ENCODE data around the gene GPC6.
"Not testable (repeated sequence)": the region's sequence is repeated elsewhere in the genome, so short reads cannot be mapped to it uniquely, and the experiment has no call there.

GPC6 gene

GRCh38 chr13:93450761-93451160 is 224.2 kb downstream of the GPC6 start:
- no peak for DNase-seq

GRCh38 chr13:93454676-93455235 is 228.1 kb downstream of the GPC6 start:
- DNase-seq, result not testable (repeated sequence)

GRCh38 chr13:93455861-93456260 is 229.3 kb downstream of the GPC6 start:
- DNase-seq, result no peak

GRCh38 chr13:93460005-93460404 is 233.4 kb downstream of the GPC6 start:
- no peak for DNase-seq

GRCh38 chr13:93462151-93462550 is 235.5 kb downstream of the GPC6 start:
- DNase-seq, result no peak

- DNase-seq, result no peak
Measured at GRCh38 chr13:93466502-93467036, 240.0 kb downstream of the GPC6 start.

- DNase-seq, result no peak
Measured at GRCh38 chr13:93467175-93467574, 240.6 kb downstream of the GPC6 start.

GRCh38 chr13:93468433-93468832 is 241.8 kb downstream of the GPC6 start:
- no peak for DNase-seq

- DNase-seq, result no peak
Measured at GRCh38 chr13:93472296-93472695, 245.7 kb downstream of the GPC6 start.

- DNase-seq, result no peak
Measured at GRCh38 chr13:93472814-93473296, 246.2 kb downstream of the GPC6 start.

- no peak for DNase-seq
Measured at GRCh38 chr13:93473441-93474270, 247.0 kb downstream of the GPC6 start.

GRCh38 chr13:93476175-93476574 is 249.6 kb downstream of the GPC6 start:
- DNase-seq, result no peak

- no peak for DNase-seq
Measured at GRCh38 chr13:93477238-93477637, 250.6 kb downstream of the GPC6 start.

GRCh38 chr13:93480553-93481106 is 254.0 kb downstream of the GPC6 start:
- DNase-seq, result no peak

GRCh38 chr13:93496117-93496516 is 269.5 kb downstream of the GPC6 start:
- DNase-seq, result not testable (repeated sequence)

GRCh38 chr13:93496985-93497673 is 270.5 kb downstream of the GPC6 start:
- no peak for DNase-seq

GRCh38 chr13:93499991-93500390 is 273.4 kb downstream of the GPC6 start:
- no peak for DNase-seq

GRCh38 chr13:93502071-93502470 is 275.5 kb downstream of the GPC6 start:
- DNase-seq, result no peak

- DNase-seq, result no peak
Measured at GRCh38 chr13:93502987-93503615, 276.5 kb downstream of the GPC6 start.

- no peak for DNase-seq
Measured at GRCh38 chr13:93505104-93505952, 278.7 kb downstream of the GPC6 start.

- no peak for DNase-seq
Measured at GRCh38 chr13:93511011-93511410, 284.4 kb downstream of the GPC6 start.

- DNase-seq, result no peak
Measured at GRCh38 chr13:93515267-93515666, 288.7 kb downstream of the GPC6 start.

Measured in stimulated activated CD4-positive, alpha-beta T cell treated with anti-CD3 and anti-CD28 coated beads, Interleukin-15, amount 100 ng/mL, for 24 hours (primary cell).